HG03025 (cell line): ENCODE measurements around the gene DYNLL2.
"Not testable (repeated sequence)": the region's sequence is repeated elsewhere in the genome, so short reads cannot be mapped to it uniquely, and the experiment has no call there.

Experiments
- ATAC-seq: cut with Tn5 transposase; IDR thresholded peaks from one replicate; pipeline ENCODE4 v1.9.1; 2021; ENCODE audit warnings: mild to moderate bottlenecking, moderate library complexity; ENCODE audit not compliant: unreplicated experiment, low FRiP score

Gene DYNLL2

GRCh38 chr17:58066401-58066800 lies 16.8 kb upstream of the DYNLL2 start:
- ATAC-seq, result no peak

- ATAC-seq, result no peak
These were observed 10.4 kb upstream of the DYNLL2 start for GRCh38 chr17:58072862-58073261.

GRCh38 chr17:58073266-58073665 lies 10.0 kb upstream of the DYNLL2 start:
- not testable (repeated sequence) for ATAC-seq

GRCh38 chr17:58074406-58074805 lies 8.8 kb upstream of the DYNLL2 start:
- ATAC-seq, result not testable (repeated sequence)

- no peak for ATAC-seq
These were observed 3.8 kb upstream of the DYNLL2 start for GRCh38 chr17:58079300-58080033.

GRCh38 chr17:58081646-58082340 lies 1.4 kb upstream of the DYNLL2 start:
- ATAC-seq, result no peak

- no peak for ATAC-seq
These were observed 814 bp upstream of the DYNLL2 start for GRCh38 chr17:58082341-58082869.

GRCh38 chr17:58083491-58084316 lies 485 bp downstream of the DYNLL2 start:
- ATAC-seq, result peak; percentile 54

GRCh38 chr17:58084317-58084981 lies 1.2 kb downstream of the DYNLL2 start:
- ATAC-seq, result no peak

- no peak for ATAC-seq
These were observed 2.0 kb downstream of the DYNLL2 start for GRCh38 chr17:58085039-58085715.

- ATAC-seq, result no peak
These were observed 3.7 kb downstream of the DYNLL2 start for GRCh38 chr17:58086953-58087352.

GRCh38 chr17:58088624-58089023 lies 5.4 kb downstream of the DYNLL2 start:
- no peak for ATAC-seq

GRCh38 chr17:58089111-58089510 lies 5.9 kb downstream of the DYNLL2 start:
- ATAC-seq, result no peak

- ATAC-seq, result no peak
These were observed 7.9 kb downstream of the DYNLL2 start for GRCh38 chr17:58091024-58091567.

- no peak for ATAC-seq
These were observed 9.0 kb downstream of the DYNLL2 start for GRCh38 chr17:58092101-58092796.

GRCh38 chr17:58092797-58093385 lies 9.7 kb downstream of the DYNLL2 start:
- no peak for ATAC-seq

- no peak for ATAC-seq
These were observed 10.9 kb downstream of the DYNLL2 start for GRCh38 chr17:58094118-58094517.

GRCh38 chr17:58096892-58097291 lies 13.7 kb downstream of the DYNLL2 start:
- no peak for ATAC-seq
